GM19238 (cell line): Measurements from ENCODE around the gene TBC1D7.

Source experiments
- DNase-seq: peaks from one replicate; pipeline ENCODE4 v3.0.0; 2011; ENCODE audit warnings: low spot score; ENCODE audit not compliant: insufficient read length

TBC1D7 gene

DNA sequence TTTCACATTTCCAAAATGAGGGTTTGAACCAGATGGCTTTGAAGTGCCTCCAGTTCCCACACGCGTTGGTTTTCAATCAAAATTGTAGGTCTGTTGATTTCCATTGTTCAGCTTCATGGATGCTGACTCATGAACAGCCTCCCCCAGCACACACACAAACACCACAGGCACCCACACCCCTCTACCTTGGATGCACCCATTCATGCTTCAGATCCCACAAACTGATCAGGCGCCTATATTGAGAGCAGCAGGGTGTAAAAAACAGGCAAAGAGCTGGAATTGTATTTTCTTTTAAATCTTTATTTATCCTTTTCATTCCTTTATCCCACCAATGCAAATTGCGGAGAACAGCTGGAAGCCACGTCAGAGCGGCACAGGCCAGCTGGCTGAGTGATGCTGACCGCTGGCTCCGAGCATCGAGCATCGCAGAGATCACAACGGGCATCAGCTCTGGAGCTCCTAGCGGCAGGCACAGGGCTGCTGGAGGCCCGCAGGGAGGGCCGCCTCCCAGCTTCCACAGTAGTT, 29.3 kb upstream of the TBC1D7 start:
- DNase-seq, result no peak

DNA sequence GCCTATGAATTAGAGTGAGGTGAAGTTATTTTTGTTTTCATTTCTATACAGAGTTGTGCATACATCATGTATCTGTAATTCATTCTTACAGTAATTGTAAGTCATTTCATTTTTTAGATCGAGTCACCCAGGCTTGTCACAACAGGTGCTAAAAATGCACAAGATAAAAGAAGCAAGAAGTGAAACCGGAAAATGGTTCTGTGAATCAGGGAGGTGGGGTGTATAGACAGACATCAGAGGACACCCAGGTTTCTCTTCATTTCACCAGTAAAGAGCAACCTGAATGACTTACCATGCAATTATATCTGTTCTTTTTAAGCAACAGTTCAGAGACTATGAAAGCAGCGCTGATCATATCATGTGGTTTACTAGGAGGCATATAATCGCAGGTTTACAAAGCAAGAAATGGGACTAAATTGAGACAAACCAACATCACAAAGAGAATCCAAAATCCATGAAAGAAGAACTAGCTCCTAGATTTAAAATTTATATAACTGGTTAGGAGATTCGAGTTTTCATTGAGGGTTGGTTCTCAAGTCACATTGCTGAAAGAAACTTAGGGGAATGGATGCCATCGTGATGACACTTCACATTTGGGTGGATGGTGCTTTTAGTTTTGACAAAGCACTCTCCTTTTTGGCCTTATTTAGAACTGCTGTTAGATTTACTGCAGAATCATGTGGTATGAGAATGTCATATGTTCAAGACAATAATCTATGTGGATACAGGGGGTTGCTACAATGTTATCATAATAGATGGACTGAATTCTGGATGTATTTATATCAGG, 27.9 kb upstream of the TBC1D7 start:
- DNase-seq, result peak; percentile 73

DNA sequence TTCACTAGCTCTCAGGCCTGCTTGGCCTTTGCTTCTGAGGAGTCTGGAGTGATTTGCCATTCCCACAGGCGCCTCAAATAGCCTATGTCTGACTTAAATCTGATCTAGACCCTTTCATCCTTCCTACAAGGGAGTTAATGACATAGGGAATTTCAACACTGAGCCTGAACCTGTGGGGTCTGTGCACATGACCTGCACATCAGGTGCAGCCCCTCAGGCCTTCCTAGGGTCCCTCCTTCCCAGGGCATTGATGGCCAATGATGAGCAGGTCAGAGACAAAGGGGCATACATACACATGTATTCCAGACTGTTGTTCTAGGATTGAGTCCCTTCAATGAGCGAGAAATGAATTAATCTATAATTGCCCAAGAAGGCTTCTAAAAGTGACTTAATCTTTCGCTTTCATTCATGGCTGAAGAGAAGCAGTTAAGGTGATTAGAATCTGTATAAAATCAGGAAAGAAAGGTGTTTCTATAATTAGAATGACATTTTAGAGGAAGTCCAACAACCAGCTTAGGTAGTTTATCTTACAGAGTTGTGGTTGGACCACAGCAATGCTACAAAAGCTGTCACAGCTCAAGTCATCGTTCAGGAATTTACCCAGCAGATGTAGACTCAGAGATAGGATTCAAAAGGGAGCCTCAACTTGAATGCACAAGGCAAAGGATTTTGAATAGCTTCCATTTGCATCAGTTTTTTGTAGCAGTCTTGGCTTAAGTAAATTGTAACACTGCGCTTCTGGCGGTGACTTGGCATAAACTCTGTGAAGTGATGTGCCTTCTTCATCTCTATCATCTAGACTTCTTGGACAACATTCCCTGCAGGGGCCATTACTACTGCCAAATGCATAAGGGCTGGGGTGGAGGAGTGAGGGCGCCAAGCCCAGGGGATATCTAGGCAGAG, 27.0 kb upstream of the TBC1D7 start:
- no peak for DNase-seq

DNA sequence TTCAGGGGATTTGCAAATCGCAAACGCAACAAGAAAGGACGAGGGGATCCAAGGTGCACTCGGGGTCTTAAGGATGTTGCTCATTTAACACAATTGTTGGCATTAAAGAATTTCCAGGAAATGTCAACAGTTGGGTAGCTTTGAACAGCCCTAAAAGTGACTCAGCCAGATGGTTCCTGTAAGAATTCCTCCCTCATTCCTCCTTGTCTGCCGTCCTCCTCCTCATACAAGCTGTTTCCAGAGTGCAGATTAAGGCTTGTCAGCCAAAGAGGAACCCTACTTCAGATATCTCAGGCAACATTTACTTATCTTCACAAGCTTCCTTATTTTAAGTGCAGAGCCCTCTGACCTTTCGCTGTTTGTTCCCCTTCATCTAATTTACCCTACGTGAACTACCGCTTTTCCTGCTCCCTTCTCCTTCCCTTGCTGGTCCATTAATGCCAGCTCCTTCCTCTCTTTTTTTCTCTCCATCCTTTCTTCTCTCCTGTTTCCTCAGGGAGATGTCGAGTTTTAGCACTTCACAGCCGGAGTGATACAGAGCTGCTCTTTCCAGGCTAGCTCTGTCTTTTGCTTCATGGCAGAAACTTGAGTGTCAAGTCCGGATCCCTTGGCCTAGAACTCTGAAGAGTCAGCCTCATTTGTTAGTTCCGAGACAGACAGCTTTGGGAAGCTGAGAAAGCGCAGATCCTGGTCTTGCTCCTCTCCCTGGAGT, 26.1 kb upstream of the TBC1D7 start:
- no peak for DNase-seq

DNA sequence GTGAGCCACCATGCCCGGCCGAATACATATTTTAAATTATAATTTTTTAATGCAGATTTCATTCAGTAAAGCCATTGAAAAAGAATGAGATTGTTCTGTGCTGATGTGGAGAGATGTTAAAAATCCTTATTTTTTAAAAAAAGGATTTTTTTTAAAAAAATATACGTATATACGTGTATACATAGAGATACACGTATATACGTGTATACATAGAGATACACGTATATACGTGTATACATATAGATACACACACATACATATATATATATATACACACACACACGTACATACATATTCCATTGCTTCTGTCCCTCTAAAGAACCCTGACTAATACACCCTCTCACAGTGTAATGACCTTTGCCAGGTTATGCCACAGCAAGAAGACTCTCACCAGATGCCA, 23.8 kb upstream of the TBC1D7 start:
- DNase-seq, result no peak

DNA sequence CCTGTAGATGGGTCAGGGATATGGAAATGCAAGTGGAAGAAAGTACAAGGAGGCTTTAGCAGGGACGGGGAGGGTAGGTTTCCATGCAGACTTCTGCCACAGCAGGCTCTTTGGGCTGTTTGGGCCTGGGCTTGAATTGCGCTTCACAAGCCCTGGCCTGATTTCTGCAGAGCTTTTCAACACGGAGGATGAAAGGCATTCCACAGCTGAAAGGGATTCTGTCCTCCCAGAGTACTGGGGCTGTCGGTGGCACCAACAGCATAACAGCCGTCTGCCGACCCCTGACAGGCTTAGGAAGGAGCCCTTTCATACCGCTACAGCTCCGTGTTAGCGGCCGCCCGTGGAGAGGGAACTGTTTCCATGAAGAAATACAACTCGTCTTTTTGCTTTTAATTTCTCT, 22.9 kb upstream of the TBC1D7 start:
- DNase-seq, result no peak

DNA sequence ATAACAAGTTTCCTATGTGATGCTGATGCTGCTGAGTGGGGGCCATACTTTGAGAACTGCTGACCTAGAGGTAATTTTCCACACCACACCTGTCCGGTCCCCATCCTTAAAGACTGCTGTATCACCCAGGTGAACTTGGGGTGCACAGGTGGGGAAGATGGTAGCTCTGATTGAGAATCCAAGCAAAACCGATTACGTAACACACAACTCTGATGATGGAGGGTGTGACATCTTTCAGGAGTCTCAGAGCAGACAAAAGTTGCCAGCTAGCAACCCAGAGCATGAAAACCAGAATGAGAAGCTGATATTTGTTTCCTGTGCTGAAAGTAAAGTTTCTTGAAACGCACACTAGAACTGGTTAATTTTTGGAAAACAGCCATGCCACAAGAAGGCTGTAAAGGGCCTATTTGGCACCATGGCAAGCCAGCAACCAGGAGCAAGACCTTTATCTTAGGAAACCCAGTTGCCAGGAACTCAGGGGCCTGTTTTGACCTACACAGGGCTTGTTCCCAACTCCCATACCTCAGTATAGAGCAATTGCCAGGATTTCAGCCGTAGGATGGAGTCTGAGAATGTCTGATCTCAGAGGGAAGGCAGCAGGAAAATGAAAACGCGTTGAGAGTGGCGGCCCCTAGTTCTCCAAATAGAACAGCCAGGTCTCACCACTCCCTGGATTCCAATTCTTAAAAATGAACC, 21.6 kb upstream of the TBC1D7 start:
- no peak for DNase-seq

DNA sequence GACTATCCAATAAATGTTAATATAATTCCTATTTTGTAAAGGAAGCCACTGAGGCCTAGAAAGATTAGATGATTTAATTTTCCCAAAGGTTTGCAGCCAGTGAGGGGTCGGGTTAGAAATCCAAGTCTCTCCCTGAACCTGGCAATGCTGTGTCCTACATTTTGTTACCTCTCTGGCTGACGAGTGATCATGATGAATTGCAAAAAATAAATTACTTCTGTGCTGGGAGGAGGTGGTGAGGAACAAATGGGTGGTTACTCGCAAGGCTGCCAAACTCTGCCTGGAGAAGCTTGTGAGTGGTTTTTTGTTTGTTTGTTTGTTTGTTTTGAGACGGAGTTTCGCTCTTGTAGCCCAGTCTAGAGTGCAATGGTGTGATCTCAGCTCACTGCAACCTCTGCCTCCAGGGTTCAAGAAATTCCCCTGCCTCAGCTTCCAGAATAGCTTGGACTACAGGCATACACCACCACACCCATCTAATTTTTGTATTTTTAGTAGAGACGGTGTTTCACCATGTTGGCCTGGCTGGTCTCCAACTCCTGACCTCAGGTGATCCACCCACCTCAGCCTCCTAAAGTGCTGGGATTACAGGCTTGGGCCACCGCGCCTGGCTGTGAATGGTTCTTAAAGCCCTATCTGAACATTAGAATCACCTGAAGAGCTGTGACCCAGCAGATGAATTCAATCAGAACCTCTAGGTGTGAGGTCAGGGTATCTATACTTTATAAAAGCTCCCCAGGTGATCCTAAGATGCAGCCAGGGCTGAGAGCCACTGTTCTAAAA, 20.2 kb upstream of the TBC1D7 start:
- DNase-seq, result no peak

DNA sequence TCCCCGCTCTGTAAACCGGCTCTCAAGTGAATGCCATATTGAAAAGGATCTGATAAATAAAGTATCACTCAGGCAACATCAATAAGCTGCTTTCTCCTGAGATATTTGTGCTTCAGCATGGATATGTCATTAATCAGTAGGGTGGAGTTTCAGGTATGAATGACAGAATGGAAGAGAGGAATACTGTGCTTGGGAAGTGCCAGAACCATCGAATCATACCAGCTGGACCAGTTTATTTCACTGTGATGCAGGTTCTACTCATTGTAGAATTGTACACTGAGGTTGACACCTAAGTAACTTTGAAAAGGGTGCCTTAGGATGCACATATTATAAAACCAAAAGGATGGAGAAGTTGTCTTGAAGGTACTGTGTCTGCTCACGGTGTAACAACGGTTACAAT, 17.9 kb upstream of the TBC1D7 start:
- DNase-seq, result no peak

DNA sequence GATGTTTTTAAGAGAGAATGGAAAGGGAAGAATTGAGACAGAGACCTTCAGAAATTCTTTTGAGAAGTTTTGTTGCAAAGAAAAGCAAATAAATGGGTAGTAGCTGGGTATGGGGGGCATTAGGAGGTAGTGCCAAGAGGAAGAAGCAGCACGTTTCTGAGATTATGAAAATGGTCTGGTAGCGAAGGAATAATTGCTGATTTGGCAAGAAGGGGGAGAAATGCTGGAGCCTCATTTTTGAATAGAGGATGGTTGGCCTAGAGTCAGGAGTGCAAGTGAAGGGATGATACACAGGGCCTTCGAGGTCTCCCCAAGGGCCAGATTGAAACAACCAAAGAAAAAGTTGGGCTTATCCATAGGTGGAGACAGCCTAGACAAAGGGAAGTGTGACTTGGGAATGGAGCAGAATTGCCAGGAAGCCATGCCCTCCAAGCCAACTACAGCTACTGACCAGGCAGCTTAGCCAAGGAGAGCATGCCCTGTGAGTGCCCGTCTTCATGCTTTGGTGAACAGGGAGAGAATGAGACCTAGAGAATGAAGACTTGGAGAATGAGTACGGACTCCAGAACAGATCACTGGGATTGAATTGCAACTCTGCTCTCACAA, 14.2 kb upstream of the TBC1D7 start:
- no peak for DNase-seq

DNA sequence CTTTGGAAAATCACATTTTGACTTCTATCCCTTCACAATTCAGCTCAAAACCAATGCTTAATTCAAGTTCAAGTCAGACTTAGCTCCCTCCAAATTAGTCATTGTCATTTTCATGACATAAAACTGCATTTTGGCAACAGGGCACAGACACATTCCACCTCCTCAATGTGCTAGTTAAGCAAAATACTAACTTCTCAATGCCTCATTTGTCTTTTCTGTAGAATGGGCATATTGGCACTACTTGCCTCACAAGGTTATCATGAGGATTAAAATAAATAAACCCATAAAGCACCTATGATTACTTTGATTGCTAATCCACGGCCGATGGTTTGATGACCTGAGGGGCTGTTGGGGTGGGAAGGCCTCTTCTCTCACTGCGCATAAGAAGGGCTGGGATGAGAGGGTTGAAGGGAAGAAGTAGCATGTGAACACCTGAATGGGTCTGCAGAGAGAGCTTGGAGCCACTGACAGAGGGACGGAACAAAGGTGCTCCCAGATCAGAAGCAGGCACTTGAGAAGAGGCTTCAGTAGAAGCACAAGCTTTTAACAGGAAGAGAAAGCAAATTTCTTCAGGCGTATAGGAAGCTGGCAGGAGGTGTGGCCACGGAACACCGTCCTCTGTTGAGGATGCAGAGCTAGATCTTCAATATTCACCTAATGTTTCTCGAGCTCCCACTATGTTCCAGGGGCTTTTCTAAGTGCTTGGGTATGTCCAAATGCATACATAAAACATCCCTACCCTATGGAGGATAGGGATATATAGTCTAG, 11.7 kb upstream of the TBC1D7 start:
- no peak for DNase-seq

DNA sequence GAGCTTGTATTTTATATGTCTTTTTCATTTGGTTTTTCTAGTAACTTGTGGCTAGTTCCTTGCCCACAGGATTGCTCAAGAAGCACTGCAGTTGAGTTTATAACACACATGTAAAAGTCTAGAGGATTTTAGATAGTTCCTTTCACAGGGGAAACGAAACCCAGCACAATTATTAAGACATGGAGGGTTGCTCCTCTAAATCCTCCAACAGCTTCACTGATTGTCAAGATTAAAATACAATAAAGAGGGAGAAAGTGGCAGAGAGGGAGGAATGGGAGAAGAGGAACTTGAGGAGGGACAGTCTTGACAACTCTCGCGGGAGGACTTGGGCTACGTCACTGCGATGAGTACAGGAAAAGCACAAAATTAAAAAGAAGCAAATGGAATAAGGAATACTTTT, 9.7 kb upstream of the TBC1D7 start:
- no peak for DNase-seq

DNA sequence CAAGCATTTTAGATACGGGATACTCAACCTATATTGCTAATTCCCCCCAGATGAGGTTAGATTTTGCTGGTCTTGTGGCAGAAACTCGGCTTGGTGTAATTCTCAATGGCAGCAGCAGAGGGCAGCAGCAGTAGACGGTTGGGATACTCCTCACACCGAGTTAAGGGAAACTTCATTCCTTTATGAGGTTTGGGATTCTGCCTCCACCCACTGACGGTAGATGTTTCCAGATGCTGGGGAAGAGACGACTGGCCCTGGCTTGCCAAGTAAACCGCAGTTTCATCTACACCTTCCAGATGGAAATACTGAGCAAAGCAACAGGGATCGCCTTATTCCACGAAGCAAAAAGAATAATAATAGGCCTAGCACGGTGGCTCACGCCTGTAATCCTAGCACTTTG, 8.2 kb upstream of the TBC1D7 start:
- DNase-seq, result peak; percentile 54

DNA sequence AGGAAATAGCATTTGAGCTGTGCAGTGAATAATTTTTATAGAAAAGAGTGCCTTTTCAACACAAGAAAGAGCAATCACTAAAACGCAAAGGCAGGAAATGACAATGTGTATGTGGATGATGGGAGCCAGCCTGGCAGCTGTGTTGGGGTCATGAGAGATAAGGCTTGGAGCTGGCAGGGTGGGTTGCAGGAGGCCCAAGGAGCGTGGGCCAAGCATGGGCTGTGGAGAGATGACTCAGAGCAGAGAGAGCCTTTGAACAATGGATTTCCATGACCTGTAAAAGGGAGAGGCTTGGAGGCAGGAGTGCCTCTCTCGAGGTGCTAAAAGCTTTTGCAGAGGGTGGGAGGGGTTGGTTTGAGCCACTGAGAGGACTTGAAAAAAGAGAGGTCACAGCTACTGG, 6.6 kb upstream of the TBC1D7 start:
- no peak for DNase-seq

DNA sequence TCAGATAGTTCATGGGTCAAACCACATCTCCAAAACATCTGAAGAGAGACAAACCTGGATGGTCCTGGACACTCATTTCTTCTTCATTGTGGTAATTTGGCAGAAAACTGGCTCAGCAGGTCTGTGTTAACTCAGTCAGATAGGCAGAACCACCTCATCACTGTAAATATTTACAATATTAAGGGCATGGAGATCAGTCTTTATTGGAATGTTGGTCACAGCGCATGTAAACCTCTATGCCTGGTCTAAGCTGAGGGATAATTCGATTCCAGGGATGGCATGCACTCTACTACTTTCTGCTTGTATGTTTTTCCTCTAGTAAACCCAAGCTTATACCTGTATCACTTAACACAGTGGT, 4.0 kb upstream of the TBC1D7 start:
- DNase-seq, result no peak

DNA sequence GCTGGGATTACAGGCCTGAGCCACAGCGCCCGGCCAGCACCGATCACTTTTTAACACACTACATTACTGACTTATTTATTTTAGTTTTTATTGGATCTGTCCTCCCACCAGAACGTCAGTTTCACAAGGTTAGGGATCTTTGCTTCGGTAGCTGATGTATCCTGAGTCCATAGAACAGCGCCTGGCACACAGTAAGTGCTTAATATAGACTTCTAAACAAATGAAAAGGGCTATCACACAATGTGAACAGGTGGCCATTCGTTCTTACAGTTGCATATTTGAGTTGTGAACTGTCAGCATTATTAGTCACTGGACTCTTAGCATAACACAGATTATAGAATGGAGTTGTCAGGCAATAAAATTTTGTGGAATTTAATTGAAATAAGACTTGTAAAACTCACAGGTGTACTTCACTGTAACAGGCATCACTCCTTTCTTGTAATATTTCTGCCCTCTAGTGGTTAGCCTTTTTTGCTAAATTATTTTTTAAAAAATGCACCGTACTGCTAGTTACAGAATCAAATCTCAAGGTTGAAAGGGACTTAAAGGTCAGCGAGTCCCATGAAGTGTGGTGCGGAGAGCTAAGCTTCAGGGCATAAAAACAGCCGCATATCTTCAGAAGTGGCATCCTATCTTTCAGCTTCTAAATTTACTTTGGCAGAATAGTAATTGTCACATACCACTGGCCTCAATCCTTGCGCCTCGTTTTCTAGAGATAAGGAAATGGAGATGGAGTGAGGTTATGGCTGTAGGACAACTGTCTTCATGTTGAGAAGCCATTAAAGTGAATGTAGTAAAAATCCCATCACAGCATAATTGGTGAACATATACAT, 3.4 kb upstream of the TBC1D7 start:
- DNase-seq, result no peak

DNA sequence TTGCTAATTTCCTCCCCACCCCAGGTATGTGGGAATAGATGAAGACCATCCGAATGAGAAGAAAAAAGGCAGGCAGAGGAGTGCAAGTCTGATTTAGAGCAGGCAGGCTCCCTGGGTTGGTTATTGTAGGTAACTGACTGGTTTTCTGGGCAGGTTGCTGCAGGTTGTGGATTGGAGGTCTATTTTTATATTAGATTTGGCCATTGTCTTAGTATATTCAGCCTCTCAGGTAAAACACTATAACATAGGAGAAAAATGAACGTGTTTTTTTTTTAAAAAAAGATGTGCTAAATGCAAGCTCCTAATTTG, 492 bp upstream of the TBC1D7 start:
- no peak for DNase-seq

DNA sequence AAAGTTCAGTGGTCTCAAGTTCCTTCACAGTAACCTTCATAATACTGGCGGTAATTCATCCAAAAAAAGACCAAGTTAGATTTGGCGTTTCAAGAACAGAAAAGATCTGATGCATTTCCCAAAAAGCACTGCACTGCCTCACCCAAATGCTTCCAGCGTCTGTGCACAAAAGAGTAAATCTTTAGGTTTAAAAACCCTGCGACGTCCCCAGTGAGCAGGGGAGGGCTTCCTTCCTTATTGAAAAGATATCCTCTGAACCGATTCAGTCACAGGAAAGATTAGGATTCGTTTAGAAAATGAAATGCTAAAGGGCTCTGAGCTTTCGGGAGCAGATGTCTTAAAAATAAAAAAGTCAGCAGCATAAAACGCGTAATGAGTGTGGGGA, 654 bp downstream of the TBC1D7 start:
- no peak for DNase-seq
